ENCODE measurements around the gene DAPL1.

DNA sequence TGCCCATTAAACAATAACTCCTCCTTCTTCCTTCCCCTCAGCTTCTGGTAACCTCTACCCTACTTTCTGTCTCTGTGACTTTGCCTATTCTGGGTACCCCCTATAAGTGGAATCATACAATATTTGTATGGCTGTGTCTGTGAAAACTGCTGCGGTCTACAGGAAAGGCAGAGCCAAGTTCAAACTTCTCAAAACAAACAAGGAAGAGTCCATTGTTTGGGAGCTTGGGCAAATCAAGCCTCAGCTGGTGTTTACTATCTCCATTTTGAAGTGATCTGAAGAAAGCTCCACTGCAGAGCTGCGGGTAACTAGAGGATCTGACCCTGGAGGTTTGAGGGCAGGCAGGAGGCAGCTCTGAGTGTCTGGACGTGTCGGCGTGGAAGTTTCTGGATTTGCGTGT, 48.6 kb upstream of the DAPL1 start:
- TF ChIP-seq, protein P1, sequence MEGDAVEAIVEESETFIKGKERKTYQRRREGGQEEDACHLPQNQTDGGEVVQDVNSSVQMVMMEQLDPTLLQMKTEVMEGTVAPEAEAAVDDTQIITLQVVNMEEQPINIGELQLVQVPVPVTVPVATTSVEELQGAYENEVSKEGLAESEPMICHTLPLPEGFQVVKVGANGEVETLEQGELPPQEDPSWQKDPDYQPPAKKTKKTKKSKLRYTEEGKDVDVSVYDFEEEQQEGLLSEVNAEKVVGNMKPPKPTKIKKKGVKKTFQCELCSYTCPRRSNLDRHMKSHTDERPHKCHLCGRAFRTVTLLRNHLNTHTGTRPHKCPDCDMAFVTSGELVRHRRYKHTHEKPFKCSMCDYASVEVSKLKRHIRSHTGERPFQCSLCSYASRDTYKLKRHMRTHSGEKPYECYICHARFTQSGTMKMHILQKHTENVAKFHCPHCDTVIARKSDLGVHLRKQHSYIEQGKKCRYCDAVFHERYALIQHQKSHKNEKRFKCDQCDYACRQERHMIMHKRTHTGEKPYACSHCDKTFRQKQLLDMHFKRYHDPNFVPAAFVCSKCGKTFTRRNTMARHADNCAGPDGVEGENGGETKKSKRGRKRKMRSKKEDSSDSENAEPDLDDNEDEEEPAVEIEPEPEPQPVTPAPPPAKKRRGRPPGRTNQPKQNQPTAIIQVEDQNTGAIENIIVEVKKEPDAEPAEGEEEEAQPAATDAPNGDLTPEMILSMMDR (conservative IDR thresholded peaks at IDR 0.05 in 1 of 2, IDR thresholded peaks at IDR 0.05 in 1 of 2; ENCODE audit: low read depth in 1 of 2, low read length in 2 of 2), result no peak
- no peak for TF ChIP-seq EZH2 (IDR thresholded peaks at IDR 0.05; ENCODE audit: low read length, missing control alignments)

Data from fibroblast of lung (primary cell).